ENCODE data around the gene WRAP53.
A peak's percentile ranks its signal among the peaks of the same experiment; 100 is the strongest.

Gene WRAP53

DNA sequence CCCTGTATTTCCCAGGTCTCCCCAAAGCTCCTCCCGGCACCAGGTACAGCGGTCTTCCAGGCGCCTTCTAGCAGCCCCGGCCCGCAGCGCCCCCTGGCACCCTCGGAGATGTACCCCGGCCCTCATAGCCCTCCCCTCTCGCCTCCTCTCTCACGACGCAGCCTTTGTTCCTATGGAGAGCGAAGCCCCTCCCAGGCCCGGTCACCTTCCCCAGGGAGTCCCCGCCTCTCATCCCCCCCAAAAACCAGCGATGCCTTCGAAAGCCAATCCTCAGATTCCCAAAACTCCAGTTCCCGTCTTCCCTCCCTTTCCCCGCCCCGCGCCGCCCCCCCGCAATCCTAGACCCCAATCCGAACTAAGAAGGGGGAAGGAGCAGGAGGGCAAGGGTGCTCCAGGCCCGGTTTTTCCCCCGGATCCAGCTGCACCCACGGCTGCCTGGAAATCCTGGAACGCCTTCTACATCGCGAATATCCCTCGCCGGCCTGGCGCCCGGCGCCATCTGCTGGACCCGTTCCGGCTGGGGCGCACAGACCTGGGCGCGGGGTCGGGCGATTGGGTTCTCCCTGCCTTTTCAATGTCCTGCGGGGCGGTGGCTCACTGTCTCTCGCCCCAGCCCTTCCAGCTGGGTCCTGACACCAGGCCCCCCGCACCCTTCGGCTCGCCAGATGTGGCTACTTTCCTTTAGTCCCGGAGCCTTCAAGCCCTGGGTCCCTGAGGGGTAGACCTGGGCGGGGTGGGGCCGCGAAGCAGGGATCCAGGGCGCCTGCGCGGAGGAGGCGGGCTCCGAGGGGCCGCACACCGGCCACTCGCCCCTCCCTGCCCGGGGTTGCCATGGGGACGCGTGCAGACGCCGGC lies 28.9 kb downstream of the WRAP53 start, which contains the start of gene DNAH2:
Gene DNAH2, plus strand, starts transcription at position 844 of the 855 bp plus-strand sequence. CDS start 1,991 bp downstream, outside the sequence.
- TF ChIP-seq SIN3A (IDR thresholded peaks at IDR 0.05; ENCODE audit: borderline replicate concordance, insufficient read depth, low read length) (peak; percentile 75; the same call in 1 of the 2 replicates), POLR2AphosphoS5 (IDR thresholded peaks at IDR 0.05; ENCODE audit: low read depth, low read length) (peak; percentile 19; the same call in 1 of the 2 replicates), FOXP2 (optimal IDR thresholded peaks at IDR 0.05; ENCODE audit: borderline replicate concordance, extremely low read depth, extremely low read length, insufficient read depth) (no peak)

- TF ChIP-seq SIN3A (IDR thresholded peaks at IDR 0.05; ENCODE audit: borderline replicate concordance, insufficient read depth, low read length) (no peak), POLR2AphosphoS5 (IDR thresholded peaks at IDR 0.05; ENCODE audit: low read depth, low read length) (no peak), TAF1 (IDR thresholded peaks at IDR 0.05; ENCODE audit: borderline replicate concordance, insufficient read depth, low read length) (no peak), FOXP2 (optimal IDR thresholded peaks at IDR 0.05; ENCODE audit: borderline replicate concordance, extremely low read depth, extremely low read length, insufficient read depth) (no peak)
- TF ChIP-seq, protein P1, sequence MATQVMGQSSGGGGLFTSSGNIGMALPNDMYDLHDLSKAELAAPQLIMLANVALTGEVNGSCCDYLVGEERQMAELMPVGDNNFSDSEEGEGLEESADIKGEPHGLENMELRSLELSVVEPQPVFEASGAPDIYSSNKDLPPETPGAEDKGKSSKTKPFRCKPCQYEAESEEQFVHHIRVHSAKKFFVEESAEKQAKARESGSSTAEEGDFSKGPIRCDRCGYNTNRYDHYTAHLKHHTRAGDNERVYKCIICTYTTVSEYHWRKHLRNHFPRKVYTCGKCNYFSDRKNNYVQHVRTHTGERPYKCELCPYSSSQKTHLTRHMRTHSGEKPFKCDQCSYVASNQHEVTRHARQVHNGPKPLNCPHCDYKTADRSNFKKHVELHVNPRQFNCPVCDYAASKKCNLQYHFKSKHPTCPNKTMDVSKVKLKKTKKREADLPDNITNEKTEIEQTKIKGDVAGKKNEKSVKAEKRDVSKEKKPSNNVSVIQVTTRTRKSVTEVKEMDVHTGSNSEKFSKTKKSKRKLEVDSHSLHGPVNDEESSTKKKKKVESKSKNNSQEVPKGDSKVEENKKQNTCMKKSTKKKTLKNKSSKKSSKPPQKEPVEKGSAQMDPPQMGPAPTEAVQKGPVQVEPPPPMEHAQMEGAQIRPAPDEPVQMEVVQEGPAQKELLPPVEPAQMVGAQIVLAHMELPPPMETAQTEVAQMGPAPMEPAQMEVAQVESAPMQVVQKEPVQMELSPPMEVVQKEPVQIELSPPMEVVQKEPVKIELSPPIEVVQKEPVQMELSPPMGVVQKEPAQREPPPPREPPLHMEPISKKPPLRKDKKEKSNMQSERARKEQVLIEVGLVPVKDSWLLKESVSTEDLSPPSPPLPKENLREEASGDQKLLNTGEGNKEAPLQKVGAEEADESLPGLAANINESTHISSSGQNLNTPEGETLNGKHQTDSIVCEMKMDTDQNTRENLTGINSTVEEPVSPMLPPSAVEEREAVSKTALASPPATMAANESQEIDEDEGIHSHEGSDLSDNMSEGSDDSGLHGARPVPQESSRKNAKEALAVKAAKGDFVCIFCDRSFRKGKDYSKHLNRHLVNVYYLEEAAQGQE (IDR thresholded peaks at IDR 0.05; ENCODE audit: insufficient read depth in 1 of 2, low read depth in 2 of 2, low read length in 2 of 2): no peak
Observed at GRCh38 chr17:7717756-7718350, 29.6 kb downstream of the WRAP53 start.

- TF ChIP-seq SIN3A (IDR thresholded peaks at IDR 0.05; ENCODE audit: borderline replicate concordance, insufficient read depth, low read length) (no peak), POLR2AphosphoS5 (IDR thresholded peaks at IDR 0.05; ENCODE audit: low read depth, low read length) (no peak), TAF1 (IDR thresholded peaks at IDR 0.05; ENCODE audit: borderline replicate concordance, insufficient read depth, low read length) (no peak), FOXP2 (optimal IDR thresholded peaks at IDR 0.05; ENCODE audit: borderline replicate concordance, extremely low read depth, extremely low read length, insufficient read depth) (no peak)
- TF ChIP-seq, protein P1 (IDR thresholded peaks at IDR 0.05; ENCODE audit: insufficient read depth in 1 of 2, low read depth in 2 of 2, low read length in 2 of 2): no peak
Observed at GRCh38 chr17:7719661-7720060, 31.4 kb downstream of the WRAP53 start.

- no peak for TF ChIP-seq SIN3A (IDR thresholded peaks at IDR 0.05; ENCODE audit: borderline replicate concordance, insufficient read depth, low read length)
- TF ChIP-seq, protein P1 (IDR thresholded peaks at IDR 0.05; ENCODE audit: insufficient read depth in 1 of 2, low read depth in 2 of 2, low read length in 2 of 2): no peak
- TF ChIP-seq TAF1 (IDR thresholded peaks at IDR 0.05; ENCODE audit: borderline replicate concordance, insufficient read depth, low read length): no peak
- TF ChIP-seq FOXP2 (optimal IDR thresholded peaks at IDR 0.05; ENCODE audit: borderline replicate concordance, extremely low read depth, extremely low read length, insufficient read depth): no peak
- no peak for TF ChIP-seq POLR2AphosphoS5 (IDR thresholded peaks at IDR 0.05; ENCODE audit: low read depth, low read length)
Observed at GRCh38 chr17:7720125-7720524, 31.8 kb downstream of the WRAP53 start.

DNA sequence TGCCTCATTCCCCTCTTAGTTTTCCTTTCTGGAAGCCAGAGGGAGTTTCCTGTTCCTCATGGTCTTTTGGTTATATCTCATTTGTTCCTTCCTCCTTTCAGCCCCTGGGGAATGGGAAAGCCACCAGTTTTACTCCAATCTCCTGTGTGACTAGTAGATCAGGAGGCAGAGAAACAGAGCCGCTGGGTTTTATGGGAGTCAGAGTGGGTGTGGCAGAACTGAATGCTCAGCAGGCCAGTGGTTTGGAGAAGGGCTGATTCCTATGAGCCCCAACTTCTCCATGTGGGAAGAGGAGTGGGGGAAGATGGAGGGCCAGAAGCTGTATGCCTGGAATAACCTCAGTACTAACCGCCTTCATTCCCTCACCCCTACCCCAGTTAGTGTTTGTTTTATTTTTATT lies 33.3 kb downstream of the WRAP53 start:
- TF ChIP-seq FOXP2 (optimal IDR thresholded peaks at IDR 0.05; ENCODE audit: borderline replicate concordance, extremely low read depth, extremely low read length, insufficient read depth) (no peak), SIN3A (IDR thresholded peaks at IDR 0.05; ENCODE audit: borderline replicate concordance, insufficient read depth, low read length) (no peak), TAF1 (IDR thresholded peaks at IDR 0.05; ENCODE audit: borderline replicate concordance, insufficient read depth, low read length) (no peak), POLR2AphosphoS5 (IDR thresholded peaks at IDR 0.05; ENCODE audit: low read depth, low read length) (no peak)
- TF ChIP-seq, protein P1 (IDR thresholded peaks at IDR 0.05; ENCODE audit: insufficient read depth in 1 of 2, low read depth in 2 of 2, low read length in 2 of 2): no peak

Data from PFSK-1 (cell line).